GM12864 (cell line): Measurements from ENCODE around the gene GRM7.

ENCODE experiments used
- DNase-seq: peaks from one replicate; pipeline ENCODE4 v3.0.0-alpha.2; 2011; ENCODE audit warnings: low read depth
- H3K4me3 ChIP-seq: 2 replicates; pipeline ENCODE4 v1.5.1; 2011; ENCODE audit warnings: mild to moderate bottlenecking, low read depth, low read length, control low read depth
- TF ChIP-seq, protein P1 (sequence below): IDR thresholded peaks from 2 replicates; pipeline ENCODE4 v1.5.1; 2011; ENCODE audit warnings: low read depth, mild to moderate bottlenecking, moderate library complexity, low read length, control low read depth, inconsistent platforms; ENCODE audit errors: missing control alignments

GRM7 gene

DNA sequence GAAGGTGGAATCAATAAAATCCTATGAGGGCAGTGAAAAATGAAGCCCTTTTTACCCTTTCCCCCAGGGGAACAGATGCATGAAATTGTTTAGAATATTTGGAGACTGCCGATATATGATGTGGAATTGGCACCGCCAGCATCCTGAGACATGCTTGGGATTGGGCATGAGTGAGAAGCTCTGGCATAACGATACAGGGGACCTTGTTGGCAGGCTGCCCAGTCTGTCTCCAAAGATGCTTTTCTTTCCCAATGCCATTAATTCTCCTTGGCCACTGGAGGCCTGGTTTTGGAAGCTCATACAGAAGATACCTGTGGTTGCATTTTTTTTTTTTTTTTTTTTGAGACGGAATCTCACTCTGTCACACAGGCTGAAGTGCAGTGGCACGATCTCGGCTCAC is 840.1 kb downstream of the GRM7 start:
- TF ChIP-seq, protein P1, sequence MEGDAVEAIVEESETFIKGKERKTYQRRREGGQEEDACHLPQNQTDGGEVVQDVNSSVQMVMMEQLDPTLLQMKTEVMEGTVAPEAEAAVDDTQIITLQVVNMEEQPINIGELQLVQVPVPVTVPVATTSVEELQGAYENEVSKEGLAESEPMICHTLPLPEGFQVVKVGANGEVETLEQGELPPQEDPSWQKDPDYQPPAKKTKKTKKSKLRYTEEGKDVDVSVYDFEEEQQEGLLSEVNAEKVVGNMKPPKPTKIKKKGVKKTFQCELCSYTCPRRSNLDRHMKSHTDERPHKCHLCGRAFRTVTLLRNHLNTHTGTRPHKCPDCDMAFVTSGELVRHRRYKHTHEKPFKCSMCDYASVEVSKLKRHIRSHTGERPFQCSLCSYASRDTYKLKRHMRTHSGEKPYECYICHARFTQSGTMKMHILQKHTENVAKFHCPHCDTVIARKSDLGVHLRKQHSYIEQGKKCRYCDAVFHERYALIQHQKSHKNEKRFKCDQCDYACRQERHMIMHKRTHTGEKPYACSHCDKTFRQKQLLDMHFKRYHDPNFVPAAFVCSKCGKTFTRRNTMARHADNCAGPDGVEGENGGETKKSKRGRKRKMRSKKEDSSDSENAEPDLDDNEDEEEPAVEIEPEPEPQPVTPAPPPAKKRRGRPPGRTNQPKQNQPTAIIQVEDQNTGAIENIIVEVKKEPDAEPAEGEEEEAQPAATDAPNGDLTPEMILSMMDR, result no peak
- no peak overlapping the region for H3K4me3 ChIP-seq
- DNase-seq, result no peak

DNA sequence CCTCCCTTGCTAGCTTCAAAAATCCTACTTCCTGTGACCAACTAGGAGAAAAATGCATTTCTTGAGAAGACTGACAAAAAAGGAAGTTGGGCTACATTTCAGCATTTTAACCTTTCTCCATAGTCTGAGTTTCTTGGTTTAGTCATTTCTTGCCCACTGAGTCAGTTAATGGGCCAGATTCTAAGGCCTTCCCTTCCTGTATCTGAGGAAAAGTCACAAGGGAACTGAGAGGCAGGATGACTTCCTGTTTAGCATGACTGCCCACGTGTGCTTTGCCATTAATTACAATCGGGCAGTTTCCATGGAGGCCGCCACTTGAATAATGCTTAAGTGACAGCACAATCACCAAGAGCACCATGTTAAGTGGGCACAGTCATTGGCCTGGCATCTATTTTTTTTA is 846.3 kb downstream of the GRM7 start:
- TF ChIP-seq, protein P1, result no peak
- DNase-seq, result no peak
- H3K4me3 ChIP-seq, result no peak overlapping the region

DNA sequence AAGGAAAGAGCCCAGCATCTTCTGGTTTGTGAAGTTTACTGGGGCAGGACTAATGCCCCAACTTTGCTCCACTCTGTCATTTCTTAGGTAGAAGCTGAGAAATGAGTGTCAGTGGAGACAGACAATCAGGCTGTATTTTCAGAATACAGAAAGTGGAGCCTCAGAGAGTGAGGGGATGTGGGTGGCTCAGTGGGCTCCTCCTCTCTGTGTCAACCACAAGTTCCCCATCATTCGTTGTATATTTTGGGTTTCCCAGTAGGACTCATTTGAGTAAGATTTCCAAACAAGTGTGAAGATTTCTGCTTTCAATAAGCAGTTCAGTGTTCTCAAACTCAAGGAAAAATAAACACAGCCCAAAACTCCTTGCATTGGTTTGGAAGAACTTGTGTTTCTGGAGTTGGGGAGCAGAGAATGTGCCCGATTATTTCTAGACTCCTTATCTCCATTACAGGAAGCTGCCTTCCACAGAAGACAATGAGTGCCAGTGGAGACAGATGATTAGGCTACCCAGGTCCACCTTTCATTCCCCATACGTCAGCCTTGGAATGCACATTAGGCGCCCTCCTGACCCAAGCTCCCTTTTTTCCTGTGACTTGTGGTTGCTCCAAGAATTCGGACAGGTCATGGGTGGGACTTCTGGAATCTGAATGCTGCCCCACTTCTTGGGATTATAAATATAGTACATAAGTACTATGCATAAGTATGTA is 848.6 kb downstream of the GRM7 start:
- DNase-seq, result no peak
- TF ChIP-seq, protein P1, result no peak
- H3K4me3 ChIP-seq, result no peak overlapping the region

DNA sequence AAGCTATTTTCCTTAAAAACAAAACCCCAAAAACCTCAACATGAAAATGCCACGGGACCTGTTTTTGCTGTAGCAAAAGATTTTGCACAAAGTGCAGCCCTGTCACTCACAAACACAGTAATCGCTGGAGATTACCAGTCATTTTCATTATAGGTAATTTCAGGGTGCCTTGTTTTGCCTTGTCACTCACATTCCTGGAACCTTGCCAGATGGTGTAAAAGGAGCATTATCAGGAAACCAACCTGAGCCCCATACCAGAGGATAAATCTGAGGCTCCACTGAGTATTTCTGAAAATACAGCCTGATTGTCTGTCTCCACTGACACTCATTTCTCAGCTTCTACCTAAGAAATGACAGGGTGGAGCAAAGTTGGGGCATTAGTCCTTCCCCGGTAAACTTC is 849.4 kb downstream of the GRM7 start:
- no peak overlapping the region for H3K4me3 ChIP-seq
- no peak for DNase-seq
- TF ChIP-seq, protein P1, result no peak

DNA sequence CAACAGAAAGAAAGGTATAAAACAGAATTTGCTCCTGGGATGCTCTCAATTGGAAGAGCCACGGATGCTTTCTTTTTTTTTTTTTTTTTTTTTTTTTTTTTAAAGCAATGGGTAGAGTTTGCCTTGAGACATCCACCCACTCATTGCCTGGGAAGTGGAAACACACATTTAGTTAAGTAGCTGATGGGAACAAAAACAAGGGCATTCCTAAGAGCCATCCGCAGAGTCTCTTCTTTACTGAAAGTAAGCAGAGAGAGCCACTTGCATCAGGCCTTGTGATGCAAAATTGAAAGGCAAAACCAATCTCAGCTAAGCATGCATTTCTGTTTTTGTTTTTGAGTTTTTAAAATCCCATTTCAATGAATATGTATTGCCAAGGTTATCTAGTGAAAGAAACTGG is 852.8 kb downstream of the GRM7 start:
- TF ChIP-seq, protein P1, result no peak
- DNase-seq, result no peak
- no peak overlapping the region for H3K4me3 ChIP-seq

DNA sequence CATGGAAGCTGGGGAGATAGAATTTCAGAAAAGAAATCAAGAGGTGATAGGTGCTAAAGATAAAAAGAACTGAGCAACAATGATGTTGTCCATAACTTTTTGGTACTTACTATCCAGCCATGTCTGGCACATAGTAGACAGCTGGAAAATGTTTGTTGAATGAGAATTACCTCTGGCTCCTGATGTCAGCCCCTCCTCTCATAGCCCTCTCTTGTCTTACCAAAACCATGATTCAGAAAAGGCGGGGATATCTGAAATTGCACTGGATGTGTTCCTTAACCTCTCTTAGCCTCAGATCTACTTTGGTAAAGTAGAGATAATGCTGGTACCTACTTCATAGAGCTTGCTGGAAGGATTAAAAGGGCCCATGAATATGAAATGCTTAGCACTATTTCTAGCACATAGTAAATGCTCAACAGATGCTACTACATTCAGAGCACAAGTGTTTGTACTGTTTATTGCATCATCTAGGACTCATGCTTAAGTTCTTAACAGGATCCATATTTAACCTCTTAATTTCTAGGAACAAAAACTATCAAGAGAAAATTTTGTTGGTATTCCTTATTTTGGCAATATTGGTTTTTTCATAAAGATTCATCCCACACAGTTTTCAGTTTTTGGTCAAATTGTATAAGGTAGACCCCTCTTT is 859.9 kb downstream of the GRM7 start:
- no peak overlapping the region for H3K4me3 ChIP-seq
- no peak for DNase-seq
- TF ChIP-seq, protein P1, result no peak

DNA sequence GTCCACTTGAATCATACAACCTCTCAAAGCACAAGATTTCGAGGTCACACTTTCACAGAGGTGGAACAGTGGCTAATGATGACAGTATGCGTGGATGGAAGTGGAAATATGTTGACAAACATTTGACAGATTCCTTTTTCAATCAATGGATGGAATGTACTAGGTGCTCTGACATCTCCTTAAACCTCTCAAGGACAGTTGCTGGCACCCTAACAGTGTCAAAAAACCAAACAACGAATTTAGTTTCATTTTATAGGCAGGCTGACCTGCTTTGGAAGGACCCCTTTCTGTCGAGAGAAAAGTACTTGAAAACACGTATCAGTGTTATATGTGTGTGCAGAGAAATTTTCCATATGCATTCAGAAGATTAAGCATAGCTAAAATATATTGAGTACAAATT is 861.0 kb downstream of the GRM7 start:
- TF ChIP-seq, protein P1, result no peak
- H3K4me3 ChIP-seq, result no peak overlapping the region
- DNase-seq, result no peak
